C4-2B (cell line): ENCODE measurements around the gene GPHN.

Experiments
- CTCF ChIP-seq: fragments of 450-650 bp; conservative IDR thresholded peaks from 2 replicates; pipeline ENCODE4 v1.5.1; 2017; ENCODE audit warnings: mild to moderate bottlenecking
- ZFX ChIP-seq: fragments of 450-650 bp; IDR thresholded peaks from 2 replicates; pipeline ENCODE4 v1.6.1; 2017

DNA sequence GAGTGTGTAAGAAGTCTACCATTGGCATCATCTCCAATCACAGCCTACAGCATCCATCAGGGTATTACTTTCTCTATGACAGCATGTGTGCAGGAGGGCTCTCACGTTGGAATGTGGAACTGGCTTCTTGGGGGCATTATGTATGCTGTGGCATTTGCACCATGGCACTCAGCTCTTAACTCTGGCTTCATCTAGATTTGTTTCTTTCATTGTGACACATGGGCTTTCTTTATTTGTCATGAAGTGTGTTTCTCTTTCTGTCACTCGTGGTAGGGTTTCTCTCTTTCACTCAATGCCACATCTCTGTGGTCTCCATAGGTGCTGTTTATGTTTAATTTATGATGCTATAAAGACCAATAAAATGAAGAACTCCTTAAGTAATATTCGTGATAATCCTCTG is 490.1 kb downstream of the GPHN start:
- TF ChIP-seq CTCF (no peak), ZFX (no peak)
